Liver (tissue), 9 donors: Measurements from ENCODE around the gene CCT5. TPM values are rescaled to one million over a fixed set of nuclear protein-coding genes. Genes with fewer than 3 reads are reported as not detected.
A peak's percentile ranks its signal among the peaks of the same experiment; 100 is the strongest.

Source experiments
- DNase-seq: peaks from one replicate; pipeline ENCODE4 v3.0.0-alpha.2; 2017; ENCODE audit warnings: low spot score
- H3K27ac ChIP-seq, 2 donors: one replicate each; pipeline ENCODE4 v1.7.0; 2013; ENCODE audit warnings: inconsistent platforms in 2 of 2, low read length in 2 of 2, control low read depth in 1 of 2, low read depth in 1 of 2, mild to moderate bottlenecking in 1 of 2
- H3K27me3 ChIP-seq, 4 donors: one replicate each; pipeline versions ENCODE4 v1.6.1 to v1.7.0; 2013; ENCODE audit warnings: low read length in 3 of 4, inconsistent platforms in 1 of 4, mild to moderate bottlenecking in 1 of 4, moderate library complexity in 1 of 4; ENCODE audit not compliant: control insufficient read depth in 4 of 4, insufficient read depth in 4 of 4
- H3K36me3 ChIP-seq, 4 donors: one replicate each; pipeline versions ENCODE4 v1.6.1 to v1.7.0; 2013; ENCODE audit warnings: low read length in 3 of 4, mild to moderate bottlenecking in 3 of 4, low read depth in 1 of 4, moderate library complexity in 1 of 4; ENCODE audit not compliant: control insufficient read depth in 4 of 4, insufficient read depth in 3 of 4
- H3K4me1 ChIP-seq, 4 donors: one replicate each; pipeline versions ENCODE4 v1.6.1 to v1.7.0; 2013; ENCODE audit warnings: low read length in 3 of 4, mild to moderate bottlenecking in 3 of 4, moderate library complexity in 1 of 4; ENCODE audit not compliant: control insufficient read depth in 4 of 4, insufficient read depth in 4 of 4
- H3K4me3 ChIP-seq, 3 donors: one replicate each; pipeline versions ENCODE4 v1.6.1 to v1.7.0; 2013; ENCODE audit warnings: low read length in 3 of 3, control low read depth in 1 of 3, low read depth in 1 of 3, mild to moderate bottlenecking in 1 of 3
- H3K9ac ChIP-seq, 2 donors: one replicate each; pipeline ENCODE4 v1.7.0; 2013; ENCODE audit warnings: low read length in 2 of 2, mild to moderate bottlenecking in 2 of 2, moderate library complexity in 2 of 2, control low read depth in 1 of 2, low read depth in 1 of 2
- H3K9me3 ChIP-seq, 4 donors: one replicate each; pipeline versions ENCODE4 v1.6.1 to v1.7.0; 2013; ENCODE audit warnings: low read length in 3 of 4; ENCODE audit not compliant: control insufficient read depth in 4 of 4
- ATF3 ChIP-seq: IDR thresholded peaks from 2 replicates; pipeline ENCODE4 v1.6.1; 2016; ENCODE audit warnings: antibody characterized with exemption
- EGR1 ChIP-seq, 2 donors: IDR thresholded peaks; 2 replicates each; pipeline ENCODE4 v1.6.1; 2016 to 2018; ENCODE audit warnings: antibody characterized with exemption in 2 of 2, low read depth in 2 of 2
- FOXA1 ChIP-seq: IDR thresholded peaks from 2 replicates; pipeline ENCODE4 v1.6.1; 2016; ENCODE audit warnings: antibody characterized with exemption
- FOXA2 ChIP-seq: IDR thresholded peaks from 2 replicates; pipeline ENCODE4 v1.6.1; 2016; ENCODE audit warnings: antibody characterized with exemption
- HNF4A ChIP-seq, 2 donors: conservative IDR thresholded peaks; 2 replicates each; pipeline ENCODE4 v1.6.1; 2016; ENCODE audit warnings: antibody characterized with exemption in 2 of 2, mild to moderate bottlenecking in 2 of 2
- HNF4G ChIP-seq: IDR thresholded peaks from 2 replicates; pipeline ENCODE4 v1.6.1; 2016; ENCODE audit warnings: antibody characterized with exemption
- JUND ChIP-seq, 2 donors: IDR thresholded peaks; 2 replicates each; pipeline ENCODE4 v1.6.1; 2016; ENCODE audit warnings: antibody characterized with exemption in 2 of 2
- MAX ChIP-seq: IDR thresholded peaks from 2 replicates; pipeline ENCODE4 v1.6.1; 2016; ENCODE audit warnings: antibody characterized with exemption
- NR2F2 ChIP-seq: IDR thresholded peaks from 2 replicates; pipeline ENCODE4 v1.6.1; 2016; ENCODE audit warnings: antibody characterized with exemption
- RAD21 ChIP-seq, 2 donors: IDR thresholded peaks; 2 replicates each; pipeline ENCODE4 v1.6.1; 2016; ENCODE audit warnings: antibody characterized with exemption in 2 of 2, mild to moderate bottlenecking in 2 of 2
- RXRA ChIP-seq, 2 donors: IDR thresholded peaks; 2 replicates each; pipeline ENCODE4 v1.6.1; 2017 to 2018; ENCODE audit warnings: antibody characterized with exemption in 2 of 2, mild to moderate bottlenecking in 1 of 2
- SP1 ChIP-seq: IDR thresholded peaks from 2 replicates; pipeline ENCODE4 v1.6.1; 2018; ENCODE audit warnings: antibody characterized with exemption, mild to moderate bottlenecking
- TAF1 ChIP-seq: conservative IDR thresholded peaks from 2 replicates; pipeline ENCODE4 v1.6.1; 2016; ENCODE audit warnings: antibody characterized with exemption, mild to moderate bottlenecking
- WGBS: extraction: QIAGEN DNeasy Blood & Tissue Kit; methylation state at CpG from one replicate; pipeline ENCODE4 v1.1.7; 2013; 5-methylcytosine and 5-hydroxymethylcytosine counted together
- polyA plus RNA-seq, 2 donors: library from polyadenylated mRNA; stranded (reverse) in 1 of 2; unstranded in 1 of 2; fragments of 200-250 nt in 1 of 2; fragments of >200 nt in 1 of 2; fragmentation: Nextera tagmentation in 1 of 2; extraction: Ambion mirVana in 1 of 2; gene quantifications; one replicate each; pipeline versions ENCODE4 v1.2.1 to v1.2.3, GENCODE V29; 2013 to 2015
- total RNA-seq, 2 donors: library from RNA; depleted of rRNA; stranded (reverse); fragments of >200 nt; gene quantifications; one replicate each; pipeline ENCODE4 v1.2.3, GENCODE V29; 2014
- TF ChIP-seq, protein P1 (sequence below): IDR thresholded peaks from 2 replicates; pipeline ENCODE4 v1.6.1; 2016; ENCODE audit warnings: antibody characterized with exemption
- TF ChIP-seq, protein P2 (sequence below): IDR thresholded peaks from 2 replicates; pipeline ENCODE4 v1.6.1; 2016; ENCODE audit warnings: antibody characterized with exemption, mild to moderate bottlenecking
- TF ChIP-seq, protein P3 (sequence below): fragments of 150-350 bp; IDR thresholded peaks from 2 replicates; pipeline ENCODE4 v1.5.1; 2017; ENCODE audit warnings: improper control_type of control experiment, low read depth, low read length; ENCODE audit not compliant: missing input control
- donor health status: healthy.
- donor health status: healthy.
- donor health status: healthy.
- donor health status: healthy.
- donor health status: healthy.

The CCT5 gene
- total and polyA plus RNA-seq, 4 donors, result 68.4 to 157 (median 105) TPM

DNA sequence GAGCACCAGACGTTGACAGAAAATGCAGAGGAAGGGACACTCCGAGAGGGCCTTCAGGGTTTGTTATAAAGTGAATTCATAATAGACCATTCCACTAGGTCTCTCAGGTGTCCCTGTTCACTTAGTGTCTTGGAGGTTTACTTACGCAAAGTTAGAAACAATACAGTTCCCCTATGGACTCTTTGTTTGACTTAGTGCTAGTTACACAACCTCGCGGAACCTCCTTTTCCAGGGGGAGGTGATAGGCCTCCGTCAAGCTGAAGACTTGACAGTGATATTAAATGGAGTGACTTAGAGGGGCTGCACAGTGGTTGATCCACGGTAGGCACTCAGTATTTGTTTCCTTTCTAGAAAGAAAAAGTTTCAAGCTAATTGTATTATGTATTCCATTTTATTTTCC, 1.3 kb downstream of the CCT5 start:
- Histone ChIP-seq H3K27me3 (no peaks in the 10 kb centered on the region), H3K4me1 (peaks cover 5 to 24% (median 20%) of the 10 kb centered on the region in 4 donors), H3K9ac (peak overlapping the region; percentile 17 to 84), H3K4me3 (peak overlapping the region; percentile 72 to 99 (median 78)), H3K36me3 (peaks cover 3 to 25% (median 15%) of the 10 kb centered on the region in 4 donors), H3K9me3 (no peaks in the 10 kb centered on the region), H3K27ac (no peak overlapping the region)
- TF ChIP-seq HNF4A (conservative IDR thresholded peaks at IDR 0.05), result no peak
- TF ChIP-seq EGR1 (IDR thresholded peaks at IDR 0.05; ENCODE audit: low read depth in 2 of 2), result no peak
- no peak for TF ChIP-seq HNF4G
- no peak for TF ChIP-seq NR2F2
- TF ChIP-seq, protein P1, sequence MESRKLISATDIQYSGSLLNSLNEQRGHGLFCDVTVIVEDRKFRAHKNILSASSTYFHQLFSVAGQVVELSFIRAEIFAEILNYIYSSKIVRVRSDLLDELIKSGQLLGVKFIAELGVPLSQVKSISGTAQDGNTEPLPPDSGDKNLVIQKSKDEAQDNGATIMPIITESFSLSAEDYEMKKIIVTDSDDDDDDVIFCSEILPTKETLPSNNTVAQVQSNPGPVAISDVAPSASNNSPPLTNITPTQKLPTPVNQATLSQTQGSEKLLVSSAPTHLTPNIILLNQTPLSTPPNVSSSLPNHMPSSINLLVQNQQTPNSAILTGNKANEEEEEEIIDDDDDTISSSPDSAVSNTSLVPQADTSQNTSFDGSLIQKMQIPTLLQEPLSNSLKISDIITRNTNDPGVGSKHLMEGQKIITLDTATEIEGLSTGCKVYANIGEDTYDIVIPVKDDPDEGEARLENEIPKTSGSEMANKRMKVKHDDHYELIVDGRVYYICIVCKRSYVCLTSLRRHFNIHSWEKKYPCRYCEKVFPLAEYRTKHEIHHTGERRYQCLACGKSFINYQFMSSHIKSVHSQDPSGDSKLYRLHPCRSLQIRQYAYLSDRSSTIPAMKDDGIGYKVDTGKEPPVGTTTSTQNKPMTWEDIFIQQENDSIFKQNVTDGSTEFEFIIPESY, result no peak
- TF ChIP-seq FOXA1, result no peak
- no peak for TF ChIP-seq RXRA (IDR thresholded peaks at IDR 0.05)
- no peak for TF ChIP-seq TAF1
- no peak for TF ChIP-seq ATF3
- TF ChIP-seq MAX, result no peak
- TF ChIP-seq, protein P2, sequence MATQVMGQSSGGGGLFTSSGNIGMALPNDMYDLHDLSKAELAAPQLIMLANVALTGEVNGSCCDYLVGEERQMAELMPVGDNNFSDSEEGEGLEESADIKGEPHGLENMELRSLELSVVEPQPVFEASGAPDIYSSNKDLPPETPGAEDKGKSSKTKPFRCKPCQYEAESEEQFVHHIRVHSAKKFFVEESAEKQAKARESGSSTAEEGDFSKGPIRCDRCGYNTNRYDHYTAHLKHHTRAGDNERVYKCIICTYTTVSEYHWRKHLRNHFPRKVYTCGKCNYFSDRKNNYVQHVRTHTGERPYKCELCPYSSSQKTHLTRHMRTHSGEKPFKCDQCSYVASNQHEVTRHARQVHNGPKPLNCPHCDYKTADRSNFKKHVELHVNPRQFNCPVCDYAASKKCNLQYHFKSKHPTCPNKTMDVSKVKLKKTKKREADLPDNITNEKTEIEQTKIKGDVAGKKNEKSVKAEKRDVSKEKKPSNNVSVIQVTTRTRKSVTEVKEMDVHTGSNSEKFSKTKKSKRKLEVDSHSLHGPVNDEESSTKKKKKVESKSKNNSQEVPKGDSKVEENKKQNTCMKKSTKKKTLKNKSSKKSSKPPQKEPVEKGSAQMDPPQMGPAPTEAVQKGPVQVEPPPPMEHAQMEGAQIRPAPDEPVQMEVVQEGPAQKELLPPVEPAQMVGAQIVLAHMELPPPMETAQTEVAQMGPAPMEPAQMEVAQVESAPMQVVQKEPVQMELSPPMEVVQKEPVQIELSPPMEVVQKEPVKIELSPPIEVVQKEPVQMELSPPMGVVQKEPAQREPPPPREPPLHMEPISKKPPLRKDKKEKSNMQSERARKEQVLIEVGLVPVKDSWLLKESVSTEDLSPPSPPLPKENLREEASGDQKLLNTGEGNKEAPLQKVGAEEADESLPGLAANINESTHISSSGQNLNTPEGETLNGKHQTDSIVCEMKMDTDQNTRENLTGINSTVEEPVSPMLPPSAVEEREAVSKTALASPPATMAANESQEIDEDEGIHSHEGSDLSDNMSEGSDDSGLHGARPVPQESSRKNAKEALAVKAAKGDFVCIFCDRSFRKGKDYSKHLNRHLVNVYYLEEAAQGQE, result no peak
- TF ChIP-seq FOXA2, result no peak
- no peak for TF ChIP-seq JUND (IDR thresholded peaks at IDR 0.05)
- no peak for TF ChIP-seq SP1
- TF ChIP-seq, protein P3, sequence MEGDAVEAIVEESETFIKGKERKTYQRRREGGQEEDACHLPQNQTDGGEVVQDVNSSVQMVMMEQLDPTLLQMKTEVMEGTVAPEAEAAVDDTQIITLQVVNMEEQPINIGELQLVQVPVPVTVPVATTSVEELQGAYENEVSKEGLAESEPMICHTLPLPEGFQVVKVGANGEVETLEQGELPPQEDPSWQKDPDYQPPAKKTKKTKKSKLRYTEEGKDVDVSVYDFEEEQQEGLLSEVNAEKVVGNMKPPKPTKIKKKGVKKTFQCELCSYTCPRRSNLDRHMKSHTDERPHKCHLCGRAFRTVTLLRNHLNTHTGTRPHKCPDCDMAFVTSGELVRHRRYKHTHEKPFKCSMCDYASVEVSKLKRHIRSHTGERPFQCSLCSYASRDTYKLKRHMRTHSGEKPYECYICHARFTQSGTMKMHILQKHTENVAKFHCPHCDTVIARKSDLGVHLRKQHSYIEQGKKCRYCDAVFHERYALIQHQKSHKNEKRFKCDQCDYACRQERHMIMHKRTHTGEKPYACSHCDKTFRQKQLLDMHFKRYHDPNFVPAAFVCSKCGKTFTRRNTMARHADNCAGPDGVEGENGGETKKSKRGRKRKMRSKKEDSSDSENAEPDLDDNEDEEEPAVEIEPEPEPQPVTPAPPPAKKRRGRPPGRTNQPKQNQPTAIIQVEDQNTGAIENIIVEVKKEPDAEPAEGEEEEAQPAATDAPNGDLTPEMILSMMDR, result no peak
- 21% methylated on average over 7 of the region's 7 CpGs for WGBS
- DNase-seq, result no peak

DNA sequence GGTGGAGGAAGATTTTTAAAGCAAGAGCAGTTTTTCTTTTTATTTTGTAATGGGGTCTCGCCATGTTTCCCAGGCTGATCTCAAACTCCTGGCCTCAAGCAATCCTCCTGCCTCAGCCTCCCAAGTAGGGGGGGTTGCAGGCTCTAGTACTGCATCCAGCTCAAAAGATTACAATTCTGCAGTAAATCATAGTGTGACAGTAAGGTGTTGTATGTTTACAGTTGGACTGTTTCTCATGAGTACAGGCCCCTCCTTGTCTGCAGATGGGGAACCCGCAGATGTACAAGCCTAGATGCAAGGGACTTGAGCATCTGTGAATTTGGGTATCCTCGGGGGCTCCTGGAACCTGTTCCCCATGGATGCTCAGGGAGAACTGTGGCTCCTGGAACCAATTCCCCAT, 3.3 kb downstream of the CCT5 start:
- Histone ChIP-seq H3K9ac (no peak overlapping the region), H3K9me3 (no peaks in the 10 kb centered on the region), H3K27me3 (no peaks in the 10 kb centered on the region), H3K36me3 (peaks cover 3 to 42% (median 30%) of the 10 kb centered on the region in 4 donors), H3K4me3 (no peak overlapping the region), H3K4me1 (peaks cover 5 to 25% (median 20%) of the 10 kb centered on the region in 4 donors), H3K27ac (no peak overlapping the region)
- no peak for DNase-seq
- 94% methylated on average over 3 of the region's 3 CpGs for WGBS
- TF ChIP-seq JUND (IDR thresholded peaks at IDR 0.05) (no peak), EGR1 (IDR thresholded peaks at IDR 0.05; ENCODE audit: low read depth in 2 of 2) (no peak), RXRA (IDR thresholded peaks at IDR 0.05) (no peak), RAD21 (IDR thresholded peaks at IDR 0.05) (no peak), FOXA2 (no peak), SP1 (no peak), FOXA1 (no peak), TAF1 (no peak), NR2F2 (no peak), HNF4G (no peak)
- TF ChIP-seq, protein P2, result no peak
- TF ChIP-seq, protein P3, result no peak
